OCI-LY1 (cell line): ENCODE measurements around the gene EPYC.

Source experiments
- EZH2 ChIP-seq: fragments of 200-600 bp; sonication (generic), shearing (Covaris generic); IDR thresholded peaks from 2 replicates; pipeline ENCODE4 v1.8.0; 2017; ENCODE audit warnings: borderline replicate concordance, mixed run types, mild to moderate bottlenecking, antibody characterized with exemption, low read length, moderate library complexity, mixed read lengths
- TF ChIP-seq, protein P1 (sequence below): fragments of 200-600 bp; sonication (generic), shearing (Covaris generic); IDR thresholded peaks from 2 replicates; pipeline ENCODE4 v1.5.1; 2017; ENCODE audit warnings: mild to moderate bottlenecking, antibody characterized with exemption, low read length, moderate library complexity, mixed read lengths

DNA sequence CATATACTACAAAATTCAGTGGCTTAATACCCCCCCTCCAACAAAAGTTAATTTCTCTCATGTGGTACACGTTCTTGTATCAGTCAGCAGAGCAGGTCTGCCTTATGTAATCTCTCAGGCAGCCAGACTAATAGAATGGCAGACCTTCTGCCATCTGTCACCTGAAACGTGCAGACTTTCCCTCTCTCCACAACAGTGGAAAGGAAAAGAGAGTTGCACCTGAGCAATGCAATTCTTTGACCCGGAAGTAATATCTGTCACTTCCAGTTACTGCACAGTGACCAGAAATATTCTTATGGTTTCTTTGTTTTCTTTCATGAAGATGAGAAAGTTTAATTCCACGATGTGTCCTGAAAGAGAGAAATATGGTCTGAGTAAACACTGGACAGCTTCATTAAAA, 38.6 kb upstream of the EPYC start:
- TF ChIP-seq, protein P1, sequence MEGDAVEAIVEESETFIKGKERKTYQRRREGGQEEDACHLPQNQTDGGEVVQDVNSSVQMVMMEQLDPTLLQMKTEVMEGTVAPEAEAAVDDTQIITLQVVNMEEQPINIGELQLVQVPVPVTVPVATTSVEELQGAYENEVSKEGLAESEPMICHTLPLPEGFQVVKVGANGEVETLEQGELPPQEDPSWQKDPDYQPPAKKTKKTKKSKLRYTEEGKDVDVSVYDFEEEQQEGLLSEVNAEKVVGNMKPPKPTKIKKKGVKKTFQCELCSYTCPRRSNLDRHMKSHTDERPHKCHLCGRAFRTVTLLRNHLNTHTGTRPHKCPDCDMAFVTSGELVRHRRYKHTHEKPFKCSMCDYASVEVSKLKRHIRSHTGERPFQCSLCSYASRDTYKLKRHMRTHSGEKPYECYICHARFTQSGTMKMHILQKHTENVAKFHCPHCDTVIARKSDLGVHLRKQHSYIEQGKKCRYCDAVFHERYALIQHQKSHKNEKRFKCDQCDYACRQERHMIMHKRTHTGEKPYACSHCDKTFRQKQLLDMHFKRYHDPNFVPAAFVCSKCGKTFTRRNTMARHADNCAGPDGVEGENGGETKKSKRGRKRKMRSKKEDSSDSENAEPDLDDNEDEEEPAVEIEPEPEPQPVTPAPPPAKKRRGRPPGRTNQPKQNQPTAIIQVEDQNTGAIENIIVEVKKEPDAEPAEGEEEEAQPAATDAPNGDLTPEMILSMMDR = no peak
- TF ChIP-seq EZH2 = no peak
